Measurements from ENCODE around the gene CUX1. TPM values are rescaled to one million over a fixed set of nuclear protein-coding genes. Genes with fewer than 3 reads are reported as not detected.

The CUX1 gene
- total RNA-seq, 4 donors from 2014 or later: 58.2 to 295 (median 76.9) TPM

DNA sequence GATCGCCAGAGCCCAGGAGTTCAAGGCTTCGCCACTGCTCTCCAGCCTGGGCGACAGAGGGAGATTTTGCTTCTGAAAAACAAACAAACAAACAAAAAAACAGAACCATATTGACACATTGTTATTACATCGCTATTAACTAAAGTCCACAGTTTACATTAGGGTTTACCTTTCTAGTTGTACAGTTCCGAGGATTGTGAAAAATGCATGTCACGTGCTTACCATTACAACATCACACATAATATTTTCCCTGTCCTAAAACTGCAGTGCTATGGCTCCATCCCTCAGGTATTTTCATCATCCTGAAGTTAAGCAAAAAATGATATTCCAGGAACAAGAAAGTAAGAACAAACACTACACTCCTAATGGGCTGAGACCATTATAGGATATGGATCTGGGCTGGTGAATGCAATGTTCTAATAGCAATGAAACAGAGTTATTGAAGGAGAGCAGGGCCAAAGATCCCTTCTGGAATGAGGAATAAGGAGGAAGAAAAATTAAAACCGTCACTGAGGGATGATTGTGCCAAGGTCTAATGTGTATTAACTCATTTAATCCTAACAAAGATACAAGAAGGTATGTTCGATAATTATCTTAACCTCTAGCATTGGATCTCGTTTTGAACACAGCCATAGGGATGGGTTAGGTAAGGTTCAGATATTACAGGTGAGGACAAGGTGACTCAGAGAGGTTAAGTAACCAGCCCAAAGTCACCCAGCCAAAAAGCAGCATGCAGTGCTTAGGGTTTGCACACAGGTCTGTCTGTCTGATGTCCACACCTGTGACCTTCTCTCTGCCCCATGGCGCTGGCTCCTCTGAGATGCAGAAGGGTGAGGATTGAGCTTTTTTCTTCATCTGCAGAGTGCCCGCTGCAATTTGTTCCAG, 14.0 kb upstream of the CUX1 start:
- H3K4me3 ChIP-seq: no peak overlapping the region
- TF ChIP-seq, protein P1, sequence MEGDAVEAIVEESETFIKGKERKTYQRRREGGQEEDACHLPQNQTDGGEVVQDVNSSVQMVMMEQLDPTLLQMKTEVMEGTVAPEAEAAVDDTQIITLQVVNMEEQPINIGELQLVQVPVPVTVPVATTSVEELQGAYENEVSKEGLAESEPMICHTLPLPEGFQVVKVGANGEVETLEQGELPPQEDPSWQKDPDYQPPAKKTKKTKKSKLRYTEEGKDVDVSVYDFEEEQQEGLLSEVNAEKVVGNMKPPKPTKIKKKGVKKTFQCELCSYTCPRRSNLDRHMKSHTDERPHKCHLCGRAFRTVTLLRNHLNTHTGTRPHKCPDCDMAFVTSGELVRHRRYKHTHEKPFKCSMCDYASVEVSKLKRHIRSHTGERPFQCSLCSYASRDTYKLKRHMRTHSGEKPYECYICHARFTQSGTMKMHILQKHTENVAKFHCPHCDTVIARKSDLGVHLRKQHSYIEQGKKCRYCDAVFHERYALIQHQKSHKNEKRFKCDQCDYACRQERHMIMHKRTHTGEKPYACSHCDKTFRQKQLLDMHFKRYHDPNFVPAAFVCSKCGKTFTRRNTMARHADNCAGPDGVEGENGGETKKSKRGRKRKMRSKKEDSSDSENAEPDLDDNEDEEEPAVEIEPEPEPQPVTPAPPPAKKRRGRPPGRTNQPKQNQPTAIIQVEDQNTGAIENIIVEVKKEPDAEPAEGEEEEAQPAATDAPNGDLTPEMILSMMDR (IDR thresholded peaks at IDR 0.05): no peak
- TF ChIP-seq POLR2A (IDR thresholded peaks at IDR 0.05): no peak
- H3K9me3 ChIP-seq: no peaks in the 10 kb centered on the region
- DNase-seq: no peak
- no peaks in the 10 kb centered on the region for H3K27me3 ChIP-seq
- no peak overlapping the region for H3K27ac ChIP-seq
- intact Hi-C loops (cut with DNase I; ENCODE audit: low total_unique reads): loop anchor here (10.0 kb wide), 1 partner anchor 59 kb away; no protein-coding TSS in a partner anchor
- no peaks in the 10 kb centered on the region for H3K4me1 ChIP-seq
- no peaks in the 10 kb centered on the region for H3K36me3 ChIP-seq

DNA sequence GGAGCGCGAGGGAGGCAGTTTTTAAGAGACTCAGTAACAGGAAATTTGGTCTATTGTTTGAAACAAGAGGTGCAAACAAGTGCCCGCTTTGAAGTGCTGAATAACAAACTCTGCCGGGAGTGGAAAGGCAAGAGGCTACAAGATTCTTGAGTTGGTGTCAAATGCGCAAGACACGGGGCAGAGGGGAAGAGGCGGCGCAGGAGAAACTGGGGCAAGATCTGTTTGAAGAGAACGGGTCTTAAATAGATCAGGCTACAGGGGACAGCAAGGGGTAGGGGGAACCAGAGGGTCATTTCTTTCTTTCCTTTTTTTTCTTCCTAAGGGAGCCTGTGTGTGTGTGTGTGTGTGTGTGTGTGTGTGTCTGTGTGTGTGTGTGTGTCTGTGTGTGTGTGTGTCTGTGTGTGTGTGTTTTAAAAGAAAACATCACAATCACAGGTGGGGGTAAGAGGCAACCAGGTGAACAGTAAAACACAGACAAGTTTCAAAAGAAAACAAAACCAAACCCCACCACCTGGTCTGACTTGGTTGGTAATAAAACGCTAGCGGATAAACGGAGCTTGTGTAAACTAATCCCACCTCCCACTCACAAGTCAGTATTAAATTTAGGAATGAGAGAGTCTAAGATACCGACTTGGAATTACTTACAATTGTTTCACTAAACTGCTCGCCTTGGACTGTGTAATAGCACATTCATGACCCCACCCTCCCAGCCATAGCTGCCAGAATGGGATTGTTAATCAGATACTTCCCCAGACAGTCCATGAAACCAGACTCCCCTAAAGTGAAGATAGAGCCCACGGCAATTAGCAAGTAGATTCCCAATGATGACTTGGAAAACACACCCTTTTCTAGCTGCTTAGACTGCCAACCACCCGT, 13.1 kb upstream of the CUX1 start:
- no peak for DNase-seq
- Histone ChIP-seq H3K27me3 (no peaks in the 10 kb centered on the region), H3K4me1 (no peaks in the 10 kb centered on the region), H3K9me3 (no peaks in the 10 kb centered on the region), H3K27ac (no peak overlapping the region), H3K4me3 (no peak overlapping the region), H3K36me3 (no peaks in the 10 kb centered on the region)
- intact Hi-C loops (cut with DNase I; ENCODE audit: low total_unique reads): loop anchor here (10.0 kb wide), 1 partner anchor 60 kb away; no protein-coding TSS in a partner anchor
- TF ChIP-seq, protein P1 (IDR thresholded peaks at IDR 0.05): no peak
- TF ChIP-seq POLR2A (IDR thresholded peaks at IDR 0.05): no peak

DNA sequence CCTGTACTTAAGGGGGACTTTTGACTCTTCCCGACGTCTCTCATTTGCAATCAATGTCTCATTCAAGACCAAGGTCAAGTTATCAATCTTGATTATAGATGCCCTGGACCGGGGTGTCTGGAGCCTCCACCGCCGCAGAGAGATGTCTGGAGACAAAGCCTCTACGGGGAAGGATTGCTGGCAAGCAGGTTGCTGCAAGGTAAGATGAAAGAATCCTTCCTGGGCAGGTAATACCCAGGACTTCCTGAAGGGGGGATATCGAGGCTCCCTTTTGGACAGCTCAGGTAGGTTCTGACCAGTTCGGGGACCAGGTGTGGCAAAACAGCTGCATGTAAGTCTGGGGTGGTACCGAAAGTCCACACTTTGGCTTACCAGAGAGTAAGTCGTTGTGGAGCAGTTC, 12.5 kb upstream of the CUX1 start:
- Histone ChIP-seq H3K27ac (no peak overlapping the region), H3K4me1 (no peaks in the 10 kb centered on the region), H3K4me3 (no peak overlapping the region), H3K36me3 (no peaks in the 10 kb centered on the region), H3K9me3 (no peaks in the 10 kb centered on the region), H3K27me3 (no peaks in the 10 kb centered on the region)
- no peak for TF ChIP-seq POLR2A (IDR thresholded peaks at IDR 0.05)
- TF ChIP-seq, protein P1 (IDR thresholded peaks at IDR 0.05): no peak
- no peak for DNase-seq
- intact Hi-C loops (cut with DNase I; ENCODE audit: low total_unique reads): loop anchor here (10.0 kb wide), 1 partner anchor 60 kb away; no protein-coding TSS in a partner anchor

DNA sequence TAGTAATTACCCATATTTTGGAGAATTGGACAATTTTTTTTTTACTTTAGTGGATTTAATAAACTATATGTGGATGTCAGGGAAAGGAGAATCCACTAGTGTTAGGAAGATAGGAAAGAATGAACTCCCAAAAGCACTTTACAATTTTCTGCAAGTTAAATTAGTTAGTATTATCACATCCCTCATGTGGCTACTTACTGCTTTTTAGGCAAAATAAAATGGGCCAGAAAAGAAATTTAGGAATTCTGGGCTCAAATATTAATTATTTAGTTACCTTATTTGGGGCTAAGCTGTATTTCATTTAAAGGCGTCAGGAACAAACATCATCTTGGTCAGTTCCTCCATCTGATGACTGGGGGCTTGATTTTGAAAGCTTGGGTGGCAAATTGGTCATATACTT, 4.8 kb upstream of the CUX1 start:
- no peak for TF ChIP-seq POLR2A (IDR thresholded peaks at IDR 0.05)
- TF ChIP-seq, protein P1 (IDR thresholded peaks at IDR 0.05): no peak
- Histone ChIP-seq H3K9me3 (no peaks in the 10 kb centered on the region), H3K27ac (no peak overlapping the region), H3K4me3 (no peak overlapping the region), H3K36me3 (no peaks in the 10 kb centered on the region), H3K27me3 (no peaks in the 10 kb centered on the region), H3K4me1 (no peaks in the 10 kb centered on the region)
- DNase-seq: no peak
- intact Hi-C loops (cut with DNase I; ENCODE audit: low total_unique reads): loop anchor here (10.0 kb wide), 1 partner anchor 312 kb away; no protein-coding TSS in a partner anchor

Measured in uterus (tissue), 4 donors.